Breast epithelium (tissue), 3 donors: Measurements from ENCODE around the gene HNRNPUL2.

Source experiments
- POLR2A ChIP-seq: fragments of 450-650 bp; IDR thresholded peaks from one replicate; pipeline ENCODE4 v1.6.1; 2016; ENCODE audit warnings: antibody characterized with exemption, mild to moderate bottlenecking, moderate library complexity
- TF ChIP-seq, protein P1 (sequence below), 3 donors: fragments of 450-650 bp; IDR thresholded peaks; one replicate each; pipeline ENCODE4 v1.5.1; 2016 to 2017; ENCODE audit warnings: antibody characterized with exemption in 3 of 3, mild to moderate bottlenecking in 3 of 3, moderate library complexity in 3 of 3

DNA sequence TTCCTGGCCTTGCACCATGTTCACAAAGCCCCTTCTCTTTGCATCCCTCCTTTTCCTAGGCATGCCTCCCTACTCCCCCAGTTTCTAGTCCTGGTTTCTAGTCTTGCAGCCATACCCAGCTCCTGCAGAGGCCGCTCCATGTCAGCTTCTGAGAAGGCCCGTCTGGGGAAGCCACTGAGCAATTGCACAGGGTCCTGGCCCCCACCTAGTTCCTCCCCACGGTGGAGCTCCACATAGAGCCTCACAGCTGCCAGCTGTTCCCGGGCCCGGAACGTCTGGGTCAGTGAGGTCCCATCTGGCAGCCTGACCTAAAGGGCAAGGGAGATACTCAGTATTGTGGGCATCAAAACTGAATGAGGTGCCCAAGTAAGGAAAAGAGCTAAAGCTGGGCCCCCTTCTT lies 50.6 kb downstream of the HNRNPUL2 start:
- no peak for TF ChIP-seq POLR2A
- TF ChIP-seq, protein P1, sequence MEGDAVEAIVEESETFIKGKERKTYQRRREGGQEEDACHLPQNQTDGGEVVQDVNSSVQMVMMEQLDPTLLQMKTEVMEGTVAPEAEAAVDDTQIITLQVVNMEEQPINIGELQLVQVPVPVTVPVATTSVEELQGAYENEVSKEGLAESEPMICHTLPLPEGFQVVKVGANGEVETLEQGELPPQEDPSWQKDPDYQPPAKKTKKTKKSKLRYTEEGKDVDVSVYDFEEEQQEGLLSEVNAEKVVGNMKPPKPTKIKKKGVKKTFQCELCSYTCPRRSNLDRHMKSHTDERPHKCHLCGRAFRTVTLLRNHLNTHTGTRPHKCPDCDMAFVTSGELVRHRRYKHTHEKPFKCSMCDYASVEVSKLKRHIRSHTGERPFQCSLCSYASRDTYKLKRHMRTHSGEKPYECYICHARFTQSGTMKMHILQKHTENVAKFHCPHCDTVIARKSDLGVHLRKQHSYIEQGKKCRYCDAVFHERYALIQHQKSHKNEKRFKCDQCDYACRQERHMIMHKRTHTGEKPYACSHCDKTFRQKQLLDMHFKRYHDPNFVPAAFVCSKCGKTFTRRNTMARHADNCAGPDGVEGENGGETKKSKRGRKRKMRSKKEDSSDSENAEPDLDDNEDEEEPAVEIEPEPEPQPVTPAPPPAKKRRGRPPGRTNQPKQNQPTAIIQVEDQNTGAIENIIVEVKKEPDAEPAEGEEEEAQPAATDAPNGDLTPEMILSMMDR (IDR thresholded peaks at IDR 0.05) = no peak
